ENCODE data around the gene GUCY1B1. TPM values are rescaled to one million over a fixed set of nuclear protein-coding genes. Genes with fewer than 3 reads are reported as not detected.

Gene GUCY1B1
- total RNA-seq, 1 donor from 2014 or later: 1.7 TPM

GRCh38 chr4:155772459-155773195 is 13.8 kb downstream of the GUCY1B1 start:
- H3K36me3 ChIP-seq (ENCODE audit: control insufficient read depth, insufficient read depth, low read length): no peaks in the 10 kb centered on the region
- TF ChIP-seq, protein P1, sequence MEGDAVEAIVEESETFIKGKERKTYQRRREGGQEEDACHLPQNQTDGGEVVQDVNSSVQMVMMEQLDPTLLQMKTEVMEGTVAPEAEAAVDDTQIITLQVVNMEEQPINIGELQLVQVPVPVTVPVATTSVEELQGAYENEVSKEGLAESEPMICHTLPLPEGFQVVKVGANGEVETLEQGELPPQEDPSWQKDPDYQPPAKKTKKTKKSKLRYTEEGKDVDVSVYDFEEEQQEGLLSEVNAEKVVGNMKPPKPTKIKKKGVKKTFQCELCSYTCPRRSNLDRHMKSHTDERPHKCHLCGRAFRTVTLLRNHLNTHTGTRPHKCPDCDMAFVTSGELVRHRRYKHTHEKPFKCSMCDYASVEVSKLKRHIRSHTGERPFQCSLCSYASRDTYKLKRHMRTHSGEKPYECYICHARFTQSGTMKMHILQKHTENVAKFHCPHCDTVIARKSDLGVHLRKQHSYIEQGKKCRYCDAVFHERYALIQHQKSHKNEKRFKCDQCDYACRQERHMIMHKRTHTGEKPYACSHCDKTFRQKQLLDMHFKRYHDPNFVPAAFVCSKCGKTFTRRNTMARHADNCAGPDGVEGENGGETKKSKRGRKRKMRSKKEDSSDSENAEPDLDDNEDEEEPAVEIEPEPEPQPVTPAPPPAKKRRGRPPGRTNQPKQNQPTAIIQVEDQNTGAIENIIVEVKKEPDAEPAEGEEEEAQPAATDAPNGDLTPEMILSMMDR (IDR thresholded peaks at IDR 0.05; ENCODE audit: insufficient read depth, low read length, poor library complexity, severe bottlenecking): no peak
- no peaks in the 10 kb centered on the region for H3K27me3 ChIP-seq (ENCODE audit: control insufficient read depth, insufficient read depth, low read length)
- H3K4me3 ChIP-seq (ENCODE audit: low read depth, low read length): no peak overlapping the region
- no peak for DNase-seq (ENCODE audit: low read depth)

- DNase-seq (ENCODE audit: low read depth): no peak
- no peak overlapping the region for H3K4me3 ChIP-seq (ENCODE audit: low read depth, low read length)
- no peaks in the 10 kb centered on the region for H3K36me3 ChIP-seq (ENCODE audit: control insufficient read depth, insufficient read depth, low read length)
- TF ChIP-seq, protein P1 (IDR thresholded peaks at IDR 0.05; ENCODE audit: insufficient read depth, low read length, poor library complexity, severe bottlenecking): no peak
- H3K27me3 ChIP-seq (ENCODE audit: control insufficient read depth, insufficient read depth, low read length): no peaks in the 10 kb centered on the region
These were observed 14.5 kb downstream of the GUCY1B1 start for GRCh38 chr4:155773196-155773800.

DNA sequence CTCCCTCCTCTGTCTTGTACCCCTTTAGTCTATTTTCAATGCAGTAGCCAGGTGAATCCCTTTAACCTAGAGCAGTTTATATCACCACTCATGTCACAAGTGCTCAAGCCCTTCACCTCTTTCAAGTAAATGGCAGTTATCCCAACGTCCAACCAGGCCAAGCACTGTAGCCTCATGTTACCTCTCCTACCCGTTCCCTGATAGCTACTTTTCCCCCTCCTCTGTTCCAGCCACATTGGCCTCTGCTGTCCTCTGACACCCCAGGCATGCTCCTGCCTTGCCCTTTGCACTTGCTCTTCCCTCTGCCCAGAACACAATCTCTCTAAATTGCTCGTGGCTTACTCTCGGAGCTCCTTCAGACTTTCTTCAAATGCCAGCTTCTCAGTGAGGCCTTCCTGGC is 15.2 kb downstream of the GUCY1B1 start:
- no peak for DNase-seq (ENCODE audit: low read depth)
- TF ChIP-seq, protein P1 (IDR thresholded peaks at IDR 0.05; ENCODE audit: insufficient read depth, low read length, poor library complexity, severe bottlenecking): no peak
- no peaks in the 10 kb centered on the region for H3K36me3 ChIP-seq (ENCODE audit: control insufficient read depth, insufficient read depth, low read length)
- no peak overlapping the region for H3K4me3 ChIP-seq (ENCODE audit: low read depth, low read length)
- no peaks in the 10 kb centered on the region for H3K27me3 ChIP-seq (ENCODE audit: control insufficient read depth, insufficient read depth, low read length)

GRCh38 chr4:155777971-155778735 is 19.3 kb downstream of the GUCY1B1 start:
- Histone ChIP-seq H3K4me3 (ENCODE audit: low read depth, low read length) (no peak overlapping the region), H3K27me3 (ENCODE audit: control insufficient read depth, insufficient read depth, low read length) (no peaks in the 10 kb centered on the region), H3K36me3 (ENCODE audit: control insufficient read depth, insufficient read depth, low read length) (no peaks in the 10 kb centered on the region)
- no peak for DNase-seq (ENCODE audit: low read depth)
- TF ChIP-seq, protein P1 (IDR thresholded peaks at IDR 0.05; ENCODE audit: insufficient read depth, low read length, poor library complexity, severe bottlenecking): no peak

- no peak for DNase-seq (ENCODE audit: low read depth)
- Histone ChIP-seq H3K36me3 (ENCODE audit: control insufficient read depth, insufficient read depth, low read length) (no peaks in the 10 kb centered on the region), H3K27me3 (ENCODE audit: control insufficient read depth, insufficient read depth, low read length) (no peaks in the 10 kb centered on the region), H3K4me3 (ENCODE audit: low read depth, low read length) (no peak overlapping the region)
- TF ChIP-seq, protein P1 (IDR thresholded peaks at IDR 0.05; ENCODE audit: insufficient read depth, low read length, poor library complexity, severe bottlenecking): no peak
These were observed 22.0 kb downstream of the GUCY1B1 start for GRCh38 chr4:155780775-155781174.

All from kidney epithelial cell (primary cell).